SK-N-SH (cell line): ENCODE measurements around the gene CPLANE2. TPM values are rescaled to one million over a fixed set of nuclear protein-coding genes. Genes with fewer than 3 reads are reported as not detected.
"Not testable (repeated sequence)": the region's sequence is repeated elsewhere in the genome, so short reads cannot be mapped to it uniquely, and the experiment has no call there.

Experiments used
- CTCF ChIA-PET: fragments of 300-600, 350-600 bp; formaldehyde crosslinking; extraction: SDS; loops from one replicate; lab custom pipeline; 2021; lab: Yijun Ruan, JAX
- POLR2A ChIA-PET: fragments of 350-600 bp; sonication (Branson Sonifier 250); formaldehyde crosslinking; extraction: SDS; loops from one replicate; lab custom pipeline; 2020; ENCODE audit warnings: antibody characterized with exemption, inconsistent platforms; lab: Yijun Ruan, JAX
- DNase-seq: peaks from one replicate; pipeline ENCODE4 v3.0.0; 2012
- H2AFZ ChIP-seq: fragments of 200-600 bp; sonication (generic); 2 replicates; pipeline ENCODE4 v1.8.1; 2016; ENCODE audit warnings: antibody characterized with exemption, mild to moderate bottlenecking, low read depth
- H3F3A ChIP-seq: fragments of 200-600 bp; sonication (generic); replicated peaks from 2 replicates; pipeline ENCODE3; 2016; ENCODE audit warnings: antibody characterized with exemption, mild to moderate bottlenecking; ENCODE audit not compliant: insufficient read depth
- H3K27ac ChIP-seq, 2 experiments: fragments of 200-500 bp in 1 of 2; fragments of 200-600 bp in 1 of 2; sonication (Bioruptor generic) in 1 of 2; sonication (generic), shearing (Covaris generic) in 1 of 2; 2 replicates each; pipeline versions ENCODE4 v1.5.1 to v1.6.1; 2014 to 2016; ENCODE audit warnings: low read depth in 2 of 2, inconsistent platforms in 1 of 2, low read length in 1 of 2, mild to moderate bottlenecking in 1 of 2, mixed read lengths in 1 of 2
- H3K27me3 ChIP-seq: fragments of 200-600 bp; sonication (generic), shearing (Covaris generic); 2 replicates; pipeline ENCODE4 v1.6.1; 2016; ENCODE audit warnings: mixed run types; ENCODE audit not compliant: insufficient read depth
- H3K36me3 ChIP-seq, 2 experiments: fragments of 200-500 bp in 1 of 2; fragments of 200-600 bp in 1 of 2; sonication (Bioruptor generic) in 1 of 2; sonication (generic) in 1 of 2; replicated peaks in 1 of 2; 2 replicates each; pipeline versions ENCODE3 to v1.5.1; 2014 to 2016; ENCODE audit warnings: low read length in 1 of 2, mild to moderate bottlenecking in 1 of 2; ENCODE audit not compliant: insufficient read depth in 2 of 2, control insufficient read depth in 1 of 2
- H3K4me1 ChIP-seq, 2 experiments: fragments of 200-500 bp in 1 of 2; fragments of 200-600 bp in 1 of 2; sonication (Bioruptor generic) in 1 of 2; sonication (generic), shearing (Covaris generic) in 1 of 2; 2 replicates each; pipeline versions ENCODE4 v1.5.1 to v1.6.1; 2014 to 2016; ENCODE audit warnings: low read depth in 1 of 2, low read length in 1 of 2, mixed run types in 1 of 2; ENCODE audit not compliant: insufficient read depth in 2 of 2, control insufficient read depth in 1 of 2
- H3K4me2 ChIP-seq: fragments of 200-600 bp; sonication (generic), shearing (Covaris generic); 2 replicates; pipeline ENCODE4 v1.6.1; 2017; ENCODE audit warnings: mixed run types
- H3K4me3 ChIP-seq, 2 experiments: fragments of 200-500 bp in 1 of 2; fragments of 200-600 bp in 1 of 2; sonication (Bioruptor generic) in 1 of 2; sonication (generic), shearing (Covaris generic) in 1 of 2; 2 replicates each; pipeline versions ENCODE4 v1.5.1 to v1.8.1; 2014 to 2016; ENCODE audit warnings: low read depth in 2 of 2, inconsistent platforms in 1 of 2, low read length in 1 of 2, mild to moderate bottlenecking in 1 of 2, mixed read lengths in 1 of 2, moderate library complexity in 1 of 2
- H3K79me2 ChIP-seq: fragments of 200-600 bp; sonication (generic); 2 replicates; pipeline ENCODE4 v1.8.1; 2017; ENCODE audit warnings: mild to moderate bottlenecking; ENCODE audit not compliant: insufficient read depth
- H3K9ac ChIP-seq: fragments of 200-600 bp; sonication (generic); 2 replicates; pipeline ENCODE4 v1.6.1; 2017; ENCODE audit warnings: mixed run types
- H3K9me2 ChIP-seq: fragments of 200-600 bp; sonication (generic); 2 replicates; pipeline ENCODE4 v1.6.1; 2017; ENCODE audit warnings: mixed run types
- H3K9me3 ChIP-seq: fragments of 200-600 bp; sonication (generic); 2 replicates; pipeline ENCODE4 v1.6.1; 2017; ENCODE audit warnings: mixed run types, mild to moderate bottlenecking, moderate library complexity
- H4K20me1 ChIP-seq: fragments of 200-600 bp; sonication (generic); 2 replicates; pipeline ENCODE4 v1.6.1; 2017; ENCODE audit warnings: mild to moderate bottlenecking, mixed run types; ENCODE audit not compliant: insufficient read depth
- CHD2 ChIP-seq: fragments of 150-350 bp; IDR thresholded peaks from 2 replicates; pipeline ENCODE4 v1.6.1; 2018; ENCODE audit warnings: low read length; ENCODE audit not compliant: partially characterized antibody
- EZH2phosphoT487 ChIP-seq: fragments of 200-600 bp; sonication (generic); IDR thresholded peaks from 2 replicates; pipeline ENCODE4 v1.6.1; 2017; ENCODE audit warnings: low read depth, mixed run types, mild to moderate bottlenecking, antibody characterized with exemption, moderate library complexity, borderline replicate concordance
- RAD21 ChIP-seq: IDR thresholded peaks from 2 replicates; pipeline ENCODE4 v1.6.1; 2012; ENCODE audit warnings: mild to moderate bottlenecking, low read length
- RCOR1 ChIP-seq: fragments of 150-350 bp; IDR thresholded peaks from 2 replicates; pipeline ENCODE4 v1.6.1; 2017; ENCODE audit warnings: antibody characterized with exemption, low read length
- REST ChIP-seq: IDR thresholded peaks from 2 replicates; pipeline ENCODE4 v1.6.1; 2012; ENCODE audit warnings: mild to moderate bottlenecking, low read depth, low read length, moderate library complexity
- SMC3 ChIP-seq: IDR thresholded peaks from 2 replicates; pipeline ENCODE4 v1.6.1; 2012; ENCODE audit warnings: low read depth, low read length, improper control_type of control experiment
- TAF1 ChIP-seq: IDR thresholded peaks from 2 replicates; pipeline ENCODE4 v1.6.1; 2012; ENCODE audit warnings: low read depth, mild to moderate bottlenecking, low read length, moderate library complexity, borderline replicate concordance
- USF1 ChIP-seq: IDR thresholded peaks from 2 replicates; pipeline ENCODE4 v1.4.0; 2012; ENCODE audit warnings: low read depth, borderline replicate concordance
- USF2 ChIP-seq: fragments of 150-350 bp; IDR thresholded peaks from 2 replicates; pipeline ENCODE4 v1.6.1; 2017; ENCODE audit warnings: antibody characterized with exemption, low read length, low read depth, borderline replicate concordance
- WGBS: methylation state at CpG from one replicate; pipeline ENCODE4 v1.1.6; 2017; ENCODE audit warnings: low lambda C conversion rate; 5-methylcytosine and 5-hydroxymethylcytosine counted together
- polyA plus RNA-seq, 3 experiments: library from polyadenylated mRNA; depleted of rRNA; stranded (reverse); fragments of >200 nt; gene quantifications; 2 replicates each; pipeline ENCODE4 v1.2.3, GENCODE V29; 2012

The CPLANE2 gene
- polyA plus RNA-seq, 1 of the 3 experiments (the other 2 are of a cell fraction), result 8.6 TPM

GRCh38 chr1:16257968-16258367 is 21.0 kb upstream of the CPLANE2 start:
- Histone ChIP-seq H3K27ac (no peak overlapping the region), H3K4me1 (peaks cover 7 to 29% of the 10 kb centered on the region in 2 experiments; a peak in 3 of 4 replicates), H3K27me3 (no peaks in the 10 kb centered on the region), H3K36me3 (peaks cover 12 to 22% of the 10 kb centered on the region in 2 experiments), H3K9me2 (no peaks in the 10 kb centered on the region), H3K9ac (no peak overlapping the region), H3K4me3 (no peak overlapping the region), H3K79me2 (peaks cover 32% of the 10 kb centered on the region), H2AFZ (no peak overlapping the region), H4K20me1 (no peaks in the 10 kb centered on the region), H3F3A (peaks cover 16% of the 10 kb centered on the region), H3K4me2 (no peak overlapping the region), H3K9me3 (no peaks in the 10 kb centered on the region)
- ChIA-PET CTCF (interaction anchor here (0.7 to 1.8 kb wide), 7 partner anchors 9 to 185 kb away, joined by 3 to 5 read pairs (median 4); partner anchors contain the start of genes FAM131C and FBXO42), POLR2A (no interaction called here)
- TF ChIP-seq EZH2phosphoT487 (no peak), USF2 (no peak), SMC3 (no peak), RCOR1 (no peak), CHD2 (no peak), RAD21 (no peak), TAF1 (no peak), REST (no peak), USF1 (no peak)
- no peak for DNase-seq
- WGBS, result 96% methylated on average over 3 of the region's 3 CpGs

DNA sequence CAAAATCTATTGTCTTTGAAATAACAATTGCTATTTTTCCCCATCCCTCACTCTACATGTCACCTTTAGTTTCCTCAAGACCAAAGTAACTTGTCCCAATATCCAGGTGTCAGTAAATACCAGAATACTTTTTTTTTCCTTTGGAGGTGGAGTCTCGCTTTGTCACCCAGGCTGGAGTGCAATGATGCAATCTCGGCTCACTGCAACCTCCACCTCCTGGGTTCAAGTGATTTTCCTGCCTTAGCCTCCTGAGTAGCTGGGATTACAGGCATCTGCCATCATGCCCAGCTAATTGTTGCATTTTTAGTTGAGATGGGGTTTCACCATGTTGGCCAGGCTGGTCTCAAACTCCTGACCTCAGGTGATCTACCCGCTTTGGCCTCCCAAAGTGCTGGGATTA is 20.6 kb upstream of the CPLANE2 start:
- H3K9me2 ChIP-seq, H3K4me2 ChIP-seq, H4K20me1 ChIP-seq, H3K9me3 ChIP-seq, H3K4me3 ChIP-seq, DNase-seq, H3K27ac ChIP-seq, H3K27me3 ChIP-seq, H2AFZ ChIP-seq, POLR2A ChIA-PET, H3K9ac ChIP-seq: not testable (repeated sequence)
- Histone ChIP-seq H3K36me3 (peaks cover 12 to 26% of the 10 kb centered on the region in 2 experiments), H3K79me2 (peaks cover 28% of the 10 kb centered on the region), H3F3A (peaks cover 20% of the 10 kb centered on the region), H3K4me1 (peaks cover 7 to 30% of the 10 kb centered on the region in 2 experiments; a peak in 3 of 4 replicates)
- 96% methylated on average over 3 of the region's 3 CpGs for WGBS
- CTCF ChIA-PET, result interaction anchor here (0.7 to 1.8 kb wide), 7 partner anchors 9 to 184 kb away, joined by 3 to 5 read pairs (median 4); partner anchors contain the start of genes FAM131C and FBXO42
